Measurements from ENCODE around the gene CCIN.

- no peak for TF ChIP-seq EP300 (IDR thresholded peaks at IDR 0.05; ENCODE audit: low read depth)
- TF ChIP-seq CTCF (IDR thresholded peaks at IDR 0.05), result no peak
- no peak for TF ChIP-seq POLR2A (IDR thresholded peaks at IDR 0.05)
Observed at GRCh38 chr9:36213387-36213786, 44.2 kb downstream of the CCIN start.

Measured in transverse colon (tissue), 3 donors.